SJCRH30 (cell line): ENCODE measurements around the gene DNAJB14. TPM values are rescaled to one million over a fixed set of nuclear protein-coding genes. Genes with fewer than 3 reads are reported as not detected.
"Not testable (repeated sequence)": the region's sequence is repeated elsewhere in the genome, so short reads cannot be mapped to it uniquely, and the experiment has no call there.

ENCODE experiments used
- DNase-seq, 2 experiments: peaks; one replicate each; pipeline ENCODE4 v3.0.0-alpha.2; 2015 to 2020
- H3K27ac ChIP-seq: fragments of 250-450 bp; sonication (Bioruptor Pico); 2 replicates; pipeline ENCODE4 v1.5.1; 2020; ENCODE audit warnings: mild to moderate bottlenecking, moderate library complexity
- H3K27me3 ChIP-seq: fragments of 250-450 bp; sonication (Bioruptor Pico); 2 replicates; pipeline ENCODE4 v1.5.1; 2020; ENCODE audit warnings: mild to moderate bottlenecking, moderate library complexity
- H3K36me3 ChIP-seq: fragments of 250-450 bp; sonication (Bioruptor Pico); 2 replicates; pipeline ENCODE4 v1.5.1; 2020; ENCODE audit warnings: mild to moderate bottlenecking, moderate library complexity
- H3K4me1 ChIP-seq: fragments of 250-450 bp; sonication (Bioruptor Pico); 2 replicates; pipeline ENCODE4 v1.5.1; 2020; ENCODE audit warnings: mild to moderate bottlenecking, moderate library complexity
- H3K4me3 ChIP-seq: fragments of 250-450 bp; sonication (Bioruptor Pico); 2 replicates; pipeline ENCODE4 v1.5.1; 2020; ENCODE audit warnings: mild to moderate bottlenecking, moderate library complexity
- H3K9me3 ChIP-seq: fragments of 250-450 bp; sonication (Bioruptor Pico); replicated peaks from 2 replicates; pipeline ENCODE4 v1.5.1; 2020; ENCODE audit warnings: mild to moderate bottlenecking, moderate library complexity
- total RNA-seq: library from RNA; depleted of rRNA; stranded (reverse); fragments of >200 nt; shearing (Covaris generic); gene quantifications from 2 replicates; pipeline ENCODE4 v1.2.3, GENCODE V29; 2014; rRNA removed

DNAJB14 gene
- total RNA-seq = 23.8 and 26.1 TPM in 2 replicates

DNA sequence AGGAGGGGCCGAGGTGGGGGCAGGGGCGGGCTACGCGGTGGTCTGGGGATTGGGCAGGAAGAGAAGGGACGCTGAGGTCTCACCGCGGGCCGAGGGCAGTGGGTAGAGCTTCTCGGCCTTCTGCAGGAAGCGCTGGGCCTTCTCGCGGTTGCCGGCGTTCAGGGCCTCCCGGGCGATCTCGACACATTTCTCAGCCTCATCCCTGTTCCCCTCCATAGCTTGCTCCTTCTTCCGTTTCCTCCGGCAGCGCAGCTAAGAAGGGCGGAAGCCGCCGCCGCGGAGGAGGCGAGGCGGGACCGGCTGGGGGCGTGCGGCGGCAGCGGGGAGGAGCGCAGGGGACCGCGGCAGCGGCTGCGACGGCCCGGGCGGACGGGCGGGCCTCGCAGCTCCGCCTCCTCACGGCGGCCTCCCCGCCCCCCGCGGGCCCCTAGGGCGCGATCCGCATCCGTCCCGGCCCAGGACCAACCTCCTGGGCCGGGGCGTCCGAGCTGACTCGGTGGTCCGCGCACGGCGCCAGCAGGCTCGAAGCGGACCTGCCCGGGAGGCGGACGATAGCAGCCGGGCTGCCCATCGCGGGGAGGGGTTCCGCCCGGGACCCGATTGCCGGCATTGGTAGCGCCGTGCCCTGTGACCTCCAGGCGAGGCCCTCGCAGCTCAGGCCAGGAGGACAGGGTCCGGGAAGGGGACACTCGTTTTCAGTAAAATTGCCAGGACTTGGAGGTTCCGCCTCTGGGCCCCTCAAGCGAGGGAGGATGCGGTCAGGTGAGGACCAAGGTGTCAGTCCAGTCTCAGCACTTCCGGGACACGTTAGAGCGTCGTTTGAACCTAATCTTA lies at the start of gene DNAJB14:
Gene DNAJB14, minus strand, starts transcription at position 263 of the 834 bp plus-strand sequence. Its CDS starts 47 bp downstream, at position 216.
- peak; percentile 70 to 76 for DNase-seq
- Histone ChIP-seq H3K27ac (peak within 1 kb of the TSS; percentile 61), H3K36me3 (peaks cover 36% of the 10 kb centered on the region), H3K4me1 (peaks cover 10% of the 10 kb centered on the region), H3K4me3 (peak within 1 kb of the TSS; percentile 71), H3K9me3 (no peaks in the 10 kb centered on the region), H3K27me3 (no peaks in the 10 kb centered on the region)

DNA sequence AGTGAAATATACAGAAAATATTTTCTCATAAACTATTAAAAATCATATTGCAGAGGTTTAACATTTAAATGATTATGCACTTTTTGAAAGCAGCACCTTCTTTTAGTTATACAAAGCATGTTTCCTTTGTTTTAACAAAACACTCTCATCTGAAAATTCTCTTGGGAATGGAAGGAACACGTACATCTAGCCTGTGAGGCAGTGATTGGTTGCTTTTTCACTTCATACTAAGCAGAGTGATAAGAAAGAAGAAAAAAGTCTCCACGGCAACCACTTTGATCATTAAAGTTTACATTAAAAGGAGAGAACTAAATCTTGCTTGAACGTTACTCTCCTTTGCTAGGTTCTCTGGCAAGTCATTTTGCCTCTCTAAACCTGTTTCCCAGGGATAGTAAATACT lies 45.3 kb upstream of the DNAJB14 start:
- DNase-seq = no peak
- no peaks in the 10 kb centered on the region for H3K36me3 ChIP-seq
- no peak overlapping the region for H3K27ac ChIP-seq
- no peak overlapping the region for H3K4me3 ChIP-seq
- no peaks in the 10 kb centered on the region for H3K4me1 ChIP-seq
- no peaks in the 10 kb centered on the region for H3K27me3 ChIP-seq
- no peaks in the 10 kb centered on the region for H3K9me3 ChIP-seq

DNA sequence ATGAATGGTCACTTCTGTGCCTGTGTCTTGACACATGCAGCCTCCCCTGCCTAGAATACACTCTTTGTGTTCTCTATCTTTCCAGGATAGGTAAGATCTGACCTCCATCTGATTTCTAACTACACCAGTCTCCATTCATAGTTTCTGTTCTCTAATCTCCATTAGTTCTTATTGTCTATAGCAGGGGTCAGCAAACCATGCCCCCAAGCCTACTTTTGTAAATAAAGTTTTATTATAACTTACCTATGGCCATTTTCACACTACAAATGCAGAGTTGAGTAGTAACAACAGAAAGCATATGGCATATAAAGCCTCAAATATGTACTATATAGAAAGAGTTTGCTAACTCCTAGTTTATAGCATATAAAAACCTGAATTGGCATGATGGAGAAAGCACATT lies 41.3 kb upstream of the DNAJB14 start:
- Histone ChIP-seq H3K9me3 (no peaks in the 10 kb centered on the region), H3K4me3 (no peak overlapping the region), H3K36me3 (no peaks in the 10 kb centered on the region), H3K27me3 (no peaks in the 10 kb centered on the region), H3K27ac (no peak overlapping the region), H3K4me1 (no peaks in the 10 kb centered on the region)
- no peak for DNase-seq

DNA sequence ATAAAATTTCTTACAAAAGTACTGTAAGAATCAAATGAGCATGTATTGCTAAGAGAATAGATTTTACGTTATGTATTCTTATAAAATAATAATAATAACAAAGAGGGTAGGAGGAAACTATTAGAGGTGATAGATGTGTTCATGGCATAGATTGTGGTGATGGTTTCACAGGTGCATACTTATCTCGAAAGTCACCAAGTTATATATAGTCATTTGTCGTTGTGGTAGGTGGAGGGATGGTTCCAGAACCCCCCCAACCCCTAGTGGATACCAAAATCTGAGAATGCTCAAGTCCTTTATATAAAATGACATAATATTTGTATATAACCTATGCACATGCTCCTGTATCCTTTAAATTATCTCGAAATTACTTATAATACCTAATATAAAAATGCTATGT lies 40.4 kb upstream of the DNAJB14 start:
- no peaks in the 10 kb centered on the region for H3K9me3 ChIP-seq
- no peaks in the 10 kb centered on the region for H3K4me1 ChIP-seq
- no peaks in the 10 kb centered on the region for H3K27me3 ChIP-seq
- H3K36me3 ChIP-seq = no peaks in the 10 kb centered on the region
- no peak overlapping the region for H3K27ac ChIP-seq
- no peak overlapping the region for H3K4me3 ChIP-seq
- DNase-seq = no peak

DNA sequence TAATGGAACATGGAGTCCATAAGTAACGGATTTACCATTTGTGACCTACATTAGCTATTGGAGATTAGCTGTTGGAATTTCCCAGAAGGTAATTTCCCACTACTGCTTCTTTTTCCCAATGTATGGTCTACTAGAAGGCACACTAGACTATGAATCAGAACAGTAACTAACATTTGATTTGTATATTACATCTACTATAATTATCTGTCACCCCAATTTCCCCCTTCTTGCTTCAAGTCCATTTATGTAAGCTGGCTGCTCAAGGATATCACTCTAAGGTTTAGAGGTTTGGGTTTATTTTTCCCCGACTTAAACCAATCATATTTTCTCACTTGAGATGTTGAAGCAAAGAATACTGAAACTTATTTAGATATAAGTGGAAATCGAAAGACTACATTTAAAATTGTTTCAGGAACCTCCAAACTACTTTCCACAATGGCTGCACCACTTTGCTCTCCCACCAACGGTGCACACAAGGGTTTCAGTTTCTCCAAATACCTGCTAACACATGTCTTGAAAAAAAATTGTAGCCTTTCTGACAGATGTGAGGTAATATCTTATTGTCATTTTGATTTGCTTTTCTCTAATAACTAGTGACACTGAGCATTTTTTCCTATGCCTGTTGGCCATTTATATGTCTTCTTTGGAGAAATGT lies 37.0 kb upstream of the DNAJB14 start:
- Histone ChIP-seq H3K27me3 (no peaks in the 10 kb centered on the region), H3K36me3 (no peaks in the 10 kb centered on the region), H3K4me3 (no peak overlapping the region), H3K4me1 (peaks cover 3% of the 10 kb centered on the region; the same call in 1 of the 2 replicates), H3K27ac (no peak overlapping the region), H3K9me3 (no peaks in the 10 kb centered on the region)
- DNase-seq = no peak

DNA sequence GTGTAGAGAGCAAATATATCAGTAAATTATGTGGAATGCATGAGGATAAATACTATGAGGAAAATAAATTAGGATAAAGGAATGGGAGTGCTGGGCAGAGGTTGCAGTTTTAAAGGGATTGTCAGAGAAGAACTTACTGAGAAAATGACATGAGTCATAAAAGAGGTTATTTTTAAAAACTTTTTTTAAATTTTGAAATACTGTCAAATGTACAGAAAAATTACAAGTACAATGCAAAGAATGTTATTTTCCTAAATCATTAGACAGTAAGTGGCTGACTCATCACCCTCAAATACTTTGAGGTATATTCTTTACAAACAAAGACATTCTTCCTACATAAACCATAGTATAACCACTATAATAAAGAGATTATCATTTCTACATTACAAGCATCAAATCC lies 33.5 kb upstream of the DNAJB14 start:
- no peaks in the 10 kb centered on the region for H3K27me3 ChIP-seq
- DNase-seq = no peak
- H3K4me3 ChIP-seq = no peak overlapping the region
- no peaks in the 10 kb centered on the region for H3K9me3 ChIP-seq
- peaks cover 3% of the 10 kb centered on the region; the same call in 1 of the 2 replicates for H3K4me1 ChIP-seq
- H3K27ac ChIP-seq = no peak overlapping the region
- H3K36me3 ChIP-seq = no peaks in the 10 kb centered on the region

DNA sequence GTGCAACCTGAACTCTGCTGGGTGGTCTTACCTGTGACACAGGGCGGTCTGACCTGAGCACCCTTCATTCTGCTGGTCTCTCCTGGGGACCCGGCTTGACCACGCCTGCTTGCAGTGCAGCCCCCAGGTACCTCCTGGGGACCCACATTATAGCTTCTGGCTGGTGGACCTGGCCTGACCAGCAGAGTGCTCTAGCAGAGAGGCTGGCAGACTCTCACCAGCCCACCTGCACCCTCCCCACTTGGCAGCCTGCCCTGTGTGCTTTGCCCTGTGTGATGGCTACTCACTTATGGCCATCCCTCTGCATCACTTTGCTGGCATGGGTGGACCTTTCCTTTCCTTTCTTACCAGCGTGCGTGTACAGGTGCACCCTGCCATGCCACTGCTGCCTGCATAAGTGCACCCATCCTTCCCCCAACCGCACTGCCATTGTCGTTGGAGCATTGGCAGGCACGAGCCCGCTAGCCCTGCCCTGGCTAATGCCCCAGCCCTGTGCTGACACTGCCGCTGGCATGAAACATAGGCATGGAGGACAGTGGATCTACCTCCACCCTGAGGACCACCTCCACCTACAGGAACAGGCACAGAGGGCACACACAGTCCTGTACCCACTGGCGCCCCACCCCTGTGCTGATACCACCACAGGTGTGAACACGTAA lies 25.2 kb upstream of the DNAJB14 start:
- H3K9me3 ChIP-seq = no peaks in the 10 kb centered on the region
- H3K4me1 ChIP-seq = peaks cover 14% of the 10 kb centered on the region
- no peak for DNase-seq
- no peak overlapping the region for H3K4me3 ChIP-seq
- H3K27me3 ChIP-seq = no peaks in the 10 kb centered on the region
- H3K36me3 ChIP-seq = no peaks in the 10 kb centered on the region
- H3K27ac ChIP-seq = no peak overlapping the region

DNA sequence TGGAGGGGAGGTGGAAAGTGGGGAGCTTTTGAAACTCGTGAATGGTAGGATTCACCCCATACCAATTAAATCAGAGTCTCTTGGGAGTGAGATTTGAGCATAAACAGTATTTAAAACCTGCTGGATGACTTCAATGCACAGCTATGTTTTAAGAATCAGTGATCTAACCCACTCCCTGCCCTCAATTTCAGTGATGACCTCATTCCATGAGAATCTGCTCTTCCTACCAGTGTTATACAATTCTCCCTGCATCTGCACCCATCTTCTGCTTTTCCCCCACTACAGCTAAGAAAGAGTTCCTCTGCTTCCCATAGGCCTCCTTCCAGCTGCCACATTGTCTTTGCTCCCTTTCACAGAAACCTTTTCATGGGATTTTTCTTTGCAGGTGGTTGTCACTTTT lies 21.9 kb upstream of the DNAJB14 start:
- Histone ChIP-seq H3K4me3 (no peak overlapping the region), H3K36me3 (no peaks in the 10 kb centered on the region), H3K4me1 (peaks cover 14% of the 10 kb centered on the region), H3K27me3 (no peaks in the 10 kb centered on the region), H3K9me3 (no peaks in the 10 kb centered on the region), H3K27ac (peak overlapping the region; percentile 23; the same call in 1 of the 2 replicates)
- DNase-seq = peak; percentile 37 to 49

DNA sequence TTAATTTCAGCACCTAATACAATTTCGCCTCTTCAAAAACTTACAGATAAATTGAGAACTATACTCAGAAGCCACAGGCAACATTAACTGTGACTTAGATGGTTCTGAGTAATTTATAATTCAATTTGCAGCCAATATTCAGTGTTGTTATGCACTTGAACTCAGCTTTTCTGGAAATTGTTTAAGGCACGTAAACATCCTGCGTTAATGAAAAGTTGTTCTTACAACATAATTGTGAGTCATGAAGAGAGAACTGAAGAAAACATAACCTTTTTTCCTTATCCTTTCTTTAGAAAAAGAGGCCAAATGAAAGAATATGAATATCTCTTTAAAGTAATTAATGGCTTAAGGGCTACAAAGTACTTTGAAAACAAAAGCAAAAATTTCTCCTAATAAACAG lies 20.3 kb upstream of the DNAJB14 start:
- Histone ChIP-seq H3K27me3 (no peaks in the 10 kb centered on the region), H3K4me3 (no peak overlapping the region), H3K27ac (no peak overlapping the region), H3K36me3 (no peaks in the 10 kb centered on the region), H3K4me1 (peaks cover 14% of the 10 kb centered on the region), H3K9me3 (no peaks in the 10 kb centered on the region)
- DNase-seq = no peak

DNA sequence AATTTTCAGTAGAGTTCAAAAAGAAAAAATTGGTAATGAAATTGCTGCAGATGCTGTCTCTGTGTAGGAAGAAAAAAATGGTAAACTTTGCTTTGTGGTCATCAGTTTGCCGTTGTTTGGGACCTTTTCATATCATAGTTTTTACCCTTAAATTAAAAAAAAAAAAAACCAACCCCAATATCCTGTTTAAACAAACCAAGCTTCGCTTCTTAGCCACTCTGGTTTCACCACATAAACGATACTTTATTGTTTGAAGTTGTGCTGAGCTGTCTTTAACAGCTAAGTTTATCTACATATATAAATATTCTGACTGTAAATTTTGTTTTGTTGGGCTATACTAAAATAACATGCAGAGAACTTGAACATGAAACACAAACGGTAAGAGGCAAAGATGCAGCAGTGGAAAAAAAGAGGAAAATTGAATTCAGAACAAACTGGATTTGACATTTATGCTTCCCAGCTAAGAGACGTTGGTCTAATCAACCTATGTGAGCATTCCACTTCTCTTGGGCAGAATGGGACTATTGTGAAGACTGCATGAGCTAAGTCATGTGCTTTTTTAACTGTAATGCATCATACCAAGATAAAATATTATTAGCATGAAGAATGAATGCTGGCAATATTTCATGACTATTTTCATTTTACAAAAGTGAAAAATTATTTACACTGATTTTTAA lies 19.4 kb upstream of the DNAJB14 start:
- Histone ChIP-seq H3K27ac (no peak overlapping the region), H3K36me3 (no peaks in the 10 kb centered on the region), H3K27me3 (no peaks in the 10 kb centered on the region), H3K9me3 (no peaks in the 10 kb centered on the region), H3K4me1 (peaks cover 14% of the 10 kb centered on the region), H3K4me3 (no peak overlapping the region)
- no peak for DNase-seq

DNA sequence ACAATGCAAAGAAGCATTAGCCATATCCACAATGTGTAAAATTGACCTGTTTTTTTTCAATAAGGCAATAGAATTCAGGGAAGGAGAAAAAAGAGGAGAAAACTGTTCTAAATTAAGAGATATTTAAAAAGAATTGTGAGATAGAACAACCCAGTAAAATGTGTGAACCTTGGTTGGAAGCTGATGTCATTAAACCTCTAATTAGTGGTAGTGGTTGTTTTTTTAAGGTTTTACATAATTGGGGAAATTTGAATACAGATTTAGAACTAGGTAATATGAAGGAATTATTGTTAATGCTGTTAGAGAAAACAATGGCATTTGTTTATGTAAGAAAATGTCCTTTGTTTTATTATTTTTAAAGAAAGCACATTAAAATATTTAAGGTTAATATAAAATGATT lies 18.8 kb upstream of the DNAJB14 start:
- H3K27ac ChIP-seq = no peak overlapping the region
- H3K9me3 ChIP-seq = no peaks in the 10 kb centered on the region
- peaks cover 17% of the 10 kb centered on the region for H3K4me1 ChIP-seq
- H3K27me3 ChIP-seq = no peaks in the 10 kb centered on the region
- H3K4me3 ChIP-seq = no peak overlapping the region
- no peak for DNase-seq
- no peaks in the 10 kb centered on the region for H3K36me3 ChIP-seq

DNA sequence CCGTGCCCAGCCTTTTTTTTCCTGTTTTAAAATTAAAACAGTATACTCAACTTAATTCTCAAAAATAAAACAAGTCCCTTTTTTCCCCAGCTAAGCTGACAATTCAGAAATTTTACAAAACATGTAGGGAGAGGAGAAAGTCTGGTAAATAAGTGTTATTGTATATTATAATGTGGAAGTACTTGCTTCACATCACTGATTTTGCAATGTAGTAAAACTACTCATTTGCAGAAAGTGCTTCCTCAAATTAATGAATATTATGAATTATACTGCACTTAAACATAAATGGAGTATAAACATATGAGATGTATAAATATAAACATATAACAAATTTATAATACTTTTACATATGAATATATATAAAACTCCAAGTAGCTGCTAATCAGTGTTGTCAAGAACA lies 15.3 kb upstream of the DNAJB14 start:
- H3K27ac ChIP-seq = no peak overlapping the region
- H3K36me3 ChIP-seq = no peaks in the 10 kb centered on the region
- no peak overlapping the region for H3K4me3 ChIP-seq
- H3K27me3 ChIP-seq = no peaks in the 10 kb centered on the region
- no peaks in the 10 kb centered on the region for H3K9me3 ChIP-seq
- no peak for DNase-seq
- H3K4me1 ChIP-seq = 0 out of 2 replicates have a peak, but pooled peaks cover 4% of the 10 kb centered on the region

DNA sequence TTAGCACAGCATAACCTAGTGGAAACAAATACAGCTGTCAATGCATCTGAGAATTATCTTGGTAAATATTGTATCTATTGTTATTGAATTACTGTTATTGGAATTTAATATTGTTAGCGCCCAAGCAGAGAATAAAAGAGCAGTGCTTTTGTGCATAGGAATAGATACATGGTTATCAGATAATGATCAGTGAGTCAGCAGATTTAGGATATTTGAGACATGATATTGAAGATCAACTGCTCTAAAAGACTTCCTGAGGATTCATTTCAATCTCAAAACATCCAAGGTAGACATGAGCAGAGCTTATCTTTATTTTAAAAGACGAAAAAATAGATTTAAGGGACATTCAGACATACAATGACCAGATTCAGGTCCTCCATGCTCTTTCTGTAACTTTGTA lies 14.2 kb upstream of the DNAJB14 start:
- Histone ChIP-seq H3K27ac (no peak overlapping the region; the same call in 1 of the 2 replicates), H3K4me3 (no peak overlapping the region), H3K36me3 (no peaks in the 10 kb centered on the region), H3K27me3 (no peaks in the 10 kb centered on the region), H3K9me3 (no peaks in the 10 kb centered on the region), H3K4me1 (0 out of 2 replicates have a peak, but pooled peaks cover 4% of the 10 kb centered on the region)
- no peak for DNase-seq

DNA sequence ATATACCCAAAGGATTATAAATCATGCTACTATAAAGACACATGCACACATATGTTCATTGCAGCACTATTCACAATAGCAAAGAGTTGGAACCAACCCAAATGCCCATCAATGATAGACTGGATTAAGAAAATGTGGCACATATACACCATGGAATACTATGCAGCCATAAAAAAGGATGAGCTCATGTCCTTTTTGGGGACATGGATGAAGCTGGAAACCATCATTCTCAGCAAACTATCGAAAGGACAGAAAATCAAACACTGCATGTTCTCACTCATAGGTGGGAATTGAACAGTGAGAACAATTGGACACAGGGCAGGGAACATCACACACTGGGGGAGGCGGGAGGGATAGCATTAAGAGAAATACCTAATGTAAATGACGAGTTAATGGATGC lies 11.8 kb upstream of the DNAJB14 start:
- not testable (repeated sequence) for H3K27ac ChIP-seq, DNase-seq, H3K9me3 ChIP-seq, H3K27me3 ChIP-seq, H3K4me1 ChIP-seq, H3K4me3 ChIP-seq, H3K36me3 ChIP-seq

DNA sequence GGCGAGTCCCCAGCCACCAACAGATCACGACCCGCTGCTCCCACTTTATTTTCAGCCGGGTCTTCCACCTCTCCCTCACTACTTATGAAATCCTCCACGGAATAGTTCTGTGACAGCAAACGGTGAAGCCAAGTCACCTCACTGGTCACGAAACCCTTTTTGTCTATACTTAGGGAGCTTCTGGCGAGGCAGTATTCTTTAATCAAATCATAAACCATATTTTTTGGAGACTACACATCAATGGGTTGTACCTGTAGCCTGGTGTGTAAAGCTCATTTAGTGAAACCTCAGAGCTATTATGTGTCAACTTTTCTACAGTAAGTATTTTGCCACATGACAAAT lies 4.5 kb upstream of the DNAJB14 start:
- peaks cover 27% of the 10 kb centered on the region for H3K36me3 ChIP-seq
- H3K4me1 ChIP-seq = peaks cover 10% of the 10 kb centered on the region
- H3K4me3 ChIP-seq = peak overlapping the region; percentile 91
- H3K27me3 ChIP-seq = no peaks in the 10 kb centered on the region
- H3K9me3 ChIP-seq = no peaks in the 10 kb centered on the region
- H3K27ac ChIP-seq = peak overlapping the region; percentile 93
- DNase-seq = no peak
